Smooth muscle cell (in vitro differentiated cells): Measurements from ENCODE around the gene PAK5. TPM values are rescaled to one million over a fixed set of nuclear protein-coding genes. Genes with fewer than 3 reads are reported as not detected.

ENCODE experiments used
- DNase-seq: peaks from one replicate; lab custom pipeline; 2025; ENCODE audit not compliant: unreplicated experiment; lab: John Stamatoyannopoulos, UW
- H2AFZ ChIP-seq: fragments of 200-600 bp; sonication (generic); 2 replicates; pipeline ENCODE4 v1.6.0; 2016; ENCODE audit warnings: antibody characterized with exemption, low read depth, mild to moderate bottlenecking
- H3F3A ChIP-seq: fragments of 200-600 bp; sonication (generic); 2 replicates; pipeline ENCODE4 v1.6.0; 2017; ENCODE audit warnings: antibody characterized with exemption, low read depth
- H3K27ac ChIP-seq: fragments of 200-600 bp; sonication (generic); 2 replicates; pipeline ENCODE4 v1.5.1; 2016; ENCODE audit warnings: low read depth, mild to moderate bottlenecking
- H3K27me3 ChIP-seq: fragments of 200-600 bp; sonication (generic); 2 replicates; pipeline ENCODE4 v1.6.1; 2016; ENCODE audit warnings: low read depth, mild to moderate bottlenecking
- H3K36me3 ChIP-seq: fragments of 200-600 bp; sonication (generic); 2 replicates; pipeline ENCODE4 v1.5.1; 2016; ENCODE audit warnings: low read depth
- H3K4me1 ChIP-seq: fragments of 200-600 bp; sonication (generic); 2 replicates; pipeline ENCODE4 v1.5.1; 2016; ENCODE audit warnings: low read depth
- H3K4me2 ChIP-seq: fragments of 200-600 bp; sonication (generic); 2 replicates; pipeline ENCODE4 v1.6.0; 2016; ENCODE audit warnings: mild to moderate bottlenecking
- H3K4me3 ChIP-seq: fragments of 200-600 bp; sonication (generic); 2 replicates; pipeline ENCODE4 v1.5.1; 2016; ENCODE audit warnings: mild to moderate bottlenecking
- H3K79me2 ChIP-seq: fragments of 200-600 bp; sonication (generic); 2 replicates; pipeline ENCODE4 v1.6.0; 2016; ENCODE audit warnings: low read depth, mild to moderate bottlenecking
- H3K9ac ChIP-seq: fragments of 200-600 bp; sonication (generic); 2 replicates; pipeline ENCODE4 v1.6.0; 2016; ENCODE audit warnings: low read depth
- H3K9me3 ChIP-seq: fragments of 200-600 bp; sonication (generic); replicated peaks from 2 replicates; pipeline ENCODE4 v1.5.1; 2016; ENCODE audit warnings: low read depth
- H4K20me1 ChIP-seq: fragments of 200-600 bp; sonication (generic); 2 replicates; pipeline ENCODE4 v1.6.0; 2016; ENCODE audit warnings: low read depth
- WGBS: methylation state at CpG from one replicate; pipeline ENCODE4 v1.1.7; 2016; ENCODE audit warnings: low lambda C conversion rate; 5-methylcytosine and 5-hydroxymethylcytosine counted together
- polyA plus RNA-seq: library from polyadenylated mRNA; unstranded; fragments of >200 nt; fragmentation: Nextera tagmentation; extraction: Ambion mirVana; gene quantifications from 2 replicates; pipeline ENCODE4 v1.2.1, GENCODE V29; 2016
- total RNA-seq: library from RNA; depleted of rRNA; stranded (reverse); fragments of >200 nt; gene quantifications from 2 replicates; pipeline ENCODE4 v1.2.3, GENCODE V29; 2014
- TF ChIP-seq, protein P1 (sequence below): fragments of 200-600 bp; sonication (generic); IDR thresholded peaks from 2 replicates; pipeline ENCODE4 v1.5.1; 2017; ENCODE audit warnings: borderline replicate concordance, mild to moderate bottlenecking, antibody characterized with exemption; ENCODE audit not compliant: insufficient read depth, poor library complexity, severe bottlenecking

Gene PAK5
- total and polyA plus RNA-seq, 2 experiments from 2014 or later = 0.13 TPM; not detected in 1

DNA sequence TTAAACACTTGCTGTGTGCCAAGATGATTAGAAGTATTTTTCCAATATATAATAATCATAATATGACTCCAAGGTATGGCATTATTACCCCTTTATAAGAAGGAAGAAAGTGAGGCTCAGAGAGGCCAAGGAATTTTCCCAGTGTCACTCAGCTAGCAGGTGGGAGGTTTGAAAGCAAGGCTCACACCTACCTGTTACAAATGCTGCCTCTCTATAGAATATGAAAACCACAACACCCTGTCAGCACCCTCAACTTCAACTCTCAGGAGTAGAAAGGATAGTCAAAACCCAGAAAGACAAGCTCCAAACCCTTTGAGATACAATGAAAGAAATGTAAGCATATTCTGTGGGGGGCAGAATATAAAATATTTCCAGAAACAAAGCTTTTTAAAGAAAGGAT lies 247.8 kb downstream of the PAK5 start:
- Histone ChIP-seq H3K4me2 (no peak overlapping the region), H3K27me3 (peaks cover 18% of the 10 kb centered on the region), H3K79me2 (no peaks in the 10 kb centered on the region), H4K20me1 (no peaks in the 10 kb centered on the region), H3K4me1 (no peaks in the 10 kb centered on the region), H2AFZ (no peak overlapping the region), H3K36me3 (no peaks in the 10 kb centered on the region), H3F3A (no peaks in the 10 kb centered on the region), H3K9ac (no peak overlapping the region), H3K27ac (no peak overlapping the region), H3K4me3 (no peak overlapping the region), H3K9me3 (no peaks in the 10 kb centered on the region)
- no peak for DNase-seq
- TF ChIP-seq, protein P1, sequence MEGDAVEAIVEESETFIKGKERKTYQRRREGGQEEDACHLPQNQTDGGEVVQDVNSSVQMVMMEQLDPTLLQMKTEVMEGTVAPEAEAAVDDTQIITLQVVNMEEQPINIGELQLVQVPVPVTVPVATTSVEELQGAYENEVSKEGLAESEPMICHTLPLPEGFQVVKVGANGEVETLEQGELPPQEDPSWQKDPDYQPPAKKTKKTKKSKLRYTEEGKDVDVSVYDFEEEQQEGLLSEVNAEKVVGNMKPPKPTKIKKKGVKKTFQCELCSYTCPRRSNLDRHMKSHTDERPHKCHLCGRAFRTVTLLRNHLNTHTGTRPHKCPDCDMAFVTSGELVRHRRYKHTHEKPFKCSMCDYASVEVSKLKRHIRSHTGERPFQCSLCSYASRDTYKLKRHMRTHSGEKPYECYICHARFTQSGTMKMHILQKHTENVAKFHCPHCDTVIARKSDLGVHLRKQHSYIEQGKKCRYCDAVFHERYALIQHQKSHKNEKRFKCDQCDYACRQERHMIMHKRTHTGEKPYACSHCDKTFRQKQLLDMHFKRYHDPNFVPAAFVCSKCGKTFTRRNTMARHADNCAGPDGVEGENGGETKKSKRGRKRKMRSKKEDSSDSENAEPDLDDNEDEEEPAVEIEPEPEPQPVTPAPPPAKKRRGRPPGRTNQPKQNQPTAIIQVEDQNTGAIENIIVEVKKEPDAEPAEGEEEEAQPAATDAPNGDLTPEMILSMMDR = no peak

DNA sequence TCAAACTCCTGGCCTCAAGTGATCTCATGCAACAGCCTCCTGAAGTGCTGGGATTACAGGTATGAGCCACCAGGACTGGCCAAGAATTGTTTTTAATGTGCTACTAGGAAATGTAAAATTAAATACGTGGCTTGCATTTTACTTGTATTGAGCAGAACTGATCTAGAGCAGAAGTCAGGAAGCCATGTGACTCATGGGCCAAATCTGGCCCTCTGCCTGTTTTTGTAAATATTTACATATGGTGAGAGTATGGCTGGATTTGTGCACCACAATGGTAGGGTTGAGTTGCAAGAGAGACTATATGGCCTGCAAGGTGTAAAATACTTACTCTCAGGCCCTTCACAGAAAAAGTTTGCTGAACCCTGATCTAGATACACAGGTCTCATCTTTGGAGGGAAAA lies 248.7 kb downstream of the PAK5 start:
- H4K20me1 ChIP-seq = no peaks in the 10 kb centered on the region
- H2AFZ ChIP-seq = no peak overlapping the region
- TF ChIP-seq, protein P1 = no peak
- H3K4me3 ChIP-seq = no peak overlapping the region
- no peaks in the 10 kb centered on the region for H3K36me3 ChIP-seq
- no peaks in the 10 kb centered on the region for H3F3A ChIP-seq
- H3K9ac ChIP-seq = no peak overlapping the region
- no peak overlapping the region for H3K27ac ChIP-seq
- peaks cover 18% of the 10 kb centered on the region for H3K27me3 ChIP-seq
- no peak overlapping the region for H3K4me2 ChIP-seq
- 67% methylated on average over 1 of the region's 1 CpG for WGBS
- no peaks in the 10 kb centered on the region for H3K79me2 ChIP-seq
- H3K4me1 ChIP-seq = no peaks in the 10 kb centered on the region
- no peak for DNase-seq
- no peaks in the 10 kb centered on the region for H3K9me3 ChIP-seq

GRCh38 chr20:9588706-9589105 lies 250.2 kb downstream of the PAK5 start:
- no peak overlapping the region for H3K4me2 ChIP-seq
- H4K20me1 ChIP-seq = no peaks in the 10 kb centered on the region
- H3K9me3 ChIP-seq = no peaks in the 10 kb centered on the region
- H3K27me3 ChIP-seq = peaks cover 15% of the 10 kb centered on the region
- no peak for DNase-seq
- WGBS = 94% methylated on average over 1 of the region's 1 CpG
- H3K4me3 ChIP-seq = no peak overlapping the region
- no peaks in the 10 kb centered on the region for H3K79me2 ChIP-seq
- H3K27ac ChIP-seq = no peak overlapping the region
- no peaks in the 10 kb centered on the region for H3K4me1 ChIP-seq
- H2AFZ ChIP-seq = no peak overlapping the region
- TF ChIP-seq, protein P1 = no peak
- H3K9ac ChIP-seq = no peak overlapping the region
- H3K36me3 ChIP-seq = no peaks in the 10 kb centered on the region
- H3F3A ChIP-seq = no peaks in the 10 kb centered on the region

- H3K27ac ChIP-seq = no peak overlapping the region
- TF ChIP-seq, protein P1 = no peak
Measured at GRCh38 chr20:9583151-9583550, 255.7 kb downstream of the PAK5 start.

More at GRCh38 chr20:9583151-9583550, 255.7 kb downstream of the PAK5 start:
- H4K20me1 ChIP-seq = no peaks in the 10 kb centered on the region
- no peak overlapping the region for H2AFZ ChIP-seq
- no peak overlapping the region for H3K4me3 ChIP-seq
- no peaks in the 10 kb centered on the region for H3F3A ChIP-seq
- no peaks in the 10 kb centered on the region for H3K79me2 ChIP-seq
- no peaks in the 10 kb centered on the region for H3K27me3 ChIP-seq
- H3K4me1 ChIP-seq = no peaks in the 10 kb centered on the region
- no peaks in the 10 kb centered on the region for H3K36me3 ChIP-seq
- H3K9ac ChIP-seq = no peak overlapping the region
- H3K4me2 ChIP-seq = no peak overlapping the region
- no peaks in the 10 kb centered on the region for H3K9me3 ChIP-seq
- no peak for DNase-seq
